ENCODE results near the gene TAF11L2. TPM values are rescaled to one million over a fixed set of nuclear protein-coding genes. Genes with fewer than 3 reads are reported as not detected.
"Not testable (repeated sequence)": the region's sequence is repeated elsewhere in the genome, so short reads cannot be mapped to it uniquely, and the experiment has no call there.

Gene TAF11L2
- polyA plus RNA-seq, 2 of the 4 experiments (the other 2 are of a cell fraction) = not detected

- Histone ChIP-seq H3K4me3 (no peak overlapping the region), H3K9me3 (no peaks in the 10 kb centered on the region)
- CTCF ChIA-PET = interaction anchor here (1.3 kb wide), 1 partner anchor 35 kb away, joined by 3 read pairs; no protein-coding TSS in a partner anchor
Observed at GRCh38 chr5:17470064-17470463, 28.0 kb upstream of the TAF11L2 start.

GRCh38 chr5:17475064-17475463 is 23.0 kb upstream of the TAF11L2 start:
- H3K4me2 ChIP-seq; CTCF ChIA-PET; DNase-seq (ENCODE audit: low read depth in 1 of 2, low spot score in 1 of 2); H3K27ac ChIP-seq; H3K4me3 ChIP-seq; ATAC-seq; POLR2A ChIA-PET; H3K9me3 ChIP-seq; H3K4me1 ChIP-seq; FAIRE-seq: not testable (repeated sequence)

More at GRCh38 chr5:17470064-17470463, 28.0 kb upstream of the TAF11L2 start:
- H3K27ac ChIP-seq = no peak overlapping the region
- ATAC-seq = no peak
- H3K4me1 ChIP-seq = no peaks in the 10 kb centered on the region
- POLR2A ChIA-PET = no interaction called here
- no peak for FAIRE-seq
- TF ChIP-seq MAZ (IDR thresholded peaks at IDR 0.05; ENCODE audit: borderline replicate concordance, low read depth, low read length) (no peak), HDAC2 (IDR thresholded peaks at IDR 0.05) (no peak), PHF8 (IDR thresholded peaks at IDR 0.05; ENCODE audit: borderline replicate concordance, low read depth) (no peak), HOXB5 (CRISPR knock-in tag; IDR thresholded peaks at IDR 0.05) (no peak), ZFP36 (IDR thresholded peaks at IDR 0.05; ENCODE audit: borderline replicate concordance, partially characterized antibody) (no peak), KDM1A (IDR thresholded peaks at IDR 0.05; ENCODE audit: low read depth) (no peak), HOXA7 (CRISPR knock-in tag; IDR thresholded peaks at IDR 0.05) (no peak), CHD4 (IDR thresholded peaks at IDR 0.05; ENCODE audit: borderline replicate concordance) (no peak), HMGXB4 (CRISPR knock-in tag; IDR thresholded peaks at IDR 0.05; ENCODE audit: borderline replicate concordance) (no peak), MAFK (IDR thresholded peaks at IDR 0.05; ENCODE audit: partially characterized antibody) (no peak), RAD21 (conservative IDR thresholded peaks at IDR 0.05 in 1 of 2, IDR thresholded peaks at IDR 0.05 in 1 of 2) (no peak), ESRRA (IDR thresholded peaks at IDR 0.05; ENCODE audit: borderline replicate concordance, low read length) (no peak), CBX8 (IDR thresholded peaks at IDR 0.05) (no peak), SMC3 (IDR thresholded peaks at IDR 0.05) (no peak), CEBPB (IDR thresholded peaks at IDR 0.05) (no peak), EHMT2 (IDR thresholded peaks at IDR 0.05; ENCODE audit: low read depth) (no peak), MYC (IDR thresholded peaks at IDR 0.05; ENCODE audit: borderline replicate concordance, low read length) (no peak), TFCP2L1 (CRISPR knock-in tag; IDR thresholded peaks at IDR 0.05) (no peak)
- TF ChIP-seq, protein P1, sequence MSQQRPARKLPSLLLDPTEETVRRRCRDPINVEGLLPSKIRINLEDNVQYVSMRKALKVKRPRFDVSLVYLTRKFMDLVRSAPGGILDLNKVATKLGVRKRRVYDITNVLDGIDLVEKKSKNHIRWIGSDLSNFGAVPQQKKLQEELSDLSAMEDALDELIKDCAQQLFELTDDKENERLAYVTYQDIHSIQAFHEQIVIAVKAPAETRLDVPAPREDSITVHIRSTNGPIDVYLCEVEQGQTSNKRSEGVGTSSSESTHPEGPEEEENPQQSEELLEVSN (IDR thresholded peaks at IDR 0.05; ENCODE audit: borderline replicate concordance, low read depth) = no peak
- H3K4me2 ChIP-seq = no peak overlapping the region
- no peak for DNase-seq (ENCODE audit: low read depth in 1 of 2, low spot score in 1 of 2)

DNA sequence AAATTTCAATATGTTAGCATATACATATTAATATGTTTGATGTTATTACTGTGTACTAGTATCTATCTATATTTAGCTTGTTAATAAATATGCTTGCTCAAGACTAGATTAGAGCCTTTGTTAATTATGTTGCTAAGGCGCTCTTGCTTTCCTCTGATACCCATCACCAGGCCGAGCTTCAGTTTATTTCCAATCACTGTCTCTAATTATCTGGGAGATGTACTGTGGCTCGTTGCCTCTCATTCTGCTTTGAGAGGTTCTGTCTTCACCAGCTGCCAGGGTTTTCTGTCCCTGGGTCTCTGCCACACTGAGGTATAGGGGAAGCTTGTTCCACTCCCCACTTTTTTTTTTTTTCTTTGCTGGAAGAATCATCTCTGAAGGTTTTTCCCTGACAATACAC is 21.0 kb upstream of the TAF11L2 start:
- ChIA-PET POLR2A (no interaction called here), CTCF (interaction anchor here (0.6 kb wide), 3 partner anchors 8 to 801 kb away, joined by 3 to 5 read pairs (median 3); no protein-coding TSS in a partner anchor)
- Histone ChIP-seq H3K27ac (no peak overlapping the region), H3K4me1 (peaks cover 7% of the 10 kb centered on the region; the same call in 1 of the 3 replicates), H3K4me3 (no peak overlapping the region), H3K9me3 (no peaks in the 10 kb centered on the region), H3K4me2 (no peak overlapping the region)
- DNase-seq (ENCODE audit: low read depth in 1 of 2, low spot score in 1 of 2) (no peak), FAIRE-seq (no peak), ATAC-seq (no peak)
- WGBS (ENCODE audit: missing lambda C conversion rate) = 81% methylated on average over 3 of the region's 3 CpGs
- TF ChIP-seq FOSL2 (IDR thresholded peaks at IDR 0.05) = no peak
- no peak for TF ChIP-seq FOSL2 (CRISPR knock-in tag; IDR thresholded peaks at IDR 0.05)
- no peak for TF ChIP-seq RARB (CRISPR knock-in tag; IDR thresholded peaks at IDR 0.05)
- TF ChIP-seq MYC (IDR thresholded peaks at IDR 0.05; ENCODE audit: borderline replicate concordance, low read length) = no peak
- no peak for TF ChIP-seq MAZ (IDR thresholded peaks at IDR 0.05; ENCODE audit: borderline replicate concordance, low read depth, low read length)
- TF ChIP-seq NFE2L2 (conservative IDR thresholded peaks at IDR 0.05; ENCODE audit: low read length) = no peak
- no peak for TF ChIP-seq ZFP36 (IDR thresholded peaks at IDR 0.05; ENCODE audit: borderline replicate concordance, partially characterized antibody)
